ENCODE results near the gene ABCG4.
"Not testable (repeated sequence)": the region's sequence is repeated elsewhere in the genome, so short reads cannot be mapped to it uniquely, and the experiment has no call there.

Gene ABCG4

DNA sequence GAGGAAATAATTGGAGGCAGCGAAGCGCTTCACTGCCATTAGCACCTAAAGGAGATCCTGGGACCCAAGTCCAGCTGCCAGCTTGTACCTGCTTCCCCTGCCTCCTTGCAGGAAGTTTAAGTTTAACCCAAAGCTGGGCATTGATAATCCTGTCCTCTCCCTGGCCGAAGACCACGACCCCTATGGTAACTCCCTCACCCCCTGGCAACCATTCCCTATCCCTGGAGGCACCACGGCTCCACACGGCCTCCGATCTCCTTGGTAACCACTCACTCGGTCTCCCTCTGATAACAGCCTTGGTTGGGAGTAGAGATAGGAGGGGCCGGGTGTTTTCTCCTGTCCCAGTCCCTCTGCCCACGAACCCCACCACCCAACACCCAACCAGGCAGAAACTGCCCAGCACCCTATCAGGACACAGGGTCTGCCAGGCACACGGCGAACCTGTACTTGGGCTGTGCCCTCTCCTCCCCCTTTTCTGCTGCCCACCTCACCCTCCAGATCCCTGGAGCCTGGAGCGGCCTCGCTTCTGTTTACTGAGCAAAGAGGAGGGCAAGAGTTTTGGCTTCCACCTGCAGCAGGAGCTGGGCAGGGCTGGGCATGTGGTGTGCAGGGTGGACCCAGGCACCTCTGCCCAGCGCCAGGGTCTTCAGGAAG, 37.3 kb downstream of the ABCG4 start:
- DNase-seq: no peak

DNA sequence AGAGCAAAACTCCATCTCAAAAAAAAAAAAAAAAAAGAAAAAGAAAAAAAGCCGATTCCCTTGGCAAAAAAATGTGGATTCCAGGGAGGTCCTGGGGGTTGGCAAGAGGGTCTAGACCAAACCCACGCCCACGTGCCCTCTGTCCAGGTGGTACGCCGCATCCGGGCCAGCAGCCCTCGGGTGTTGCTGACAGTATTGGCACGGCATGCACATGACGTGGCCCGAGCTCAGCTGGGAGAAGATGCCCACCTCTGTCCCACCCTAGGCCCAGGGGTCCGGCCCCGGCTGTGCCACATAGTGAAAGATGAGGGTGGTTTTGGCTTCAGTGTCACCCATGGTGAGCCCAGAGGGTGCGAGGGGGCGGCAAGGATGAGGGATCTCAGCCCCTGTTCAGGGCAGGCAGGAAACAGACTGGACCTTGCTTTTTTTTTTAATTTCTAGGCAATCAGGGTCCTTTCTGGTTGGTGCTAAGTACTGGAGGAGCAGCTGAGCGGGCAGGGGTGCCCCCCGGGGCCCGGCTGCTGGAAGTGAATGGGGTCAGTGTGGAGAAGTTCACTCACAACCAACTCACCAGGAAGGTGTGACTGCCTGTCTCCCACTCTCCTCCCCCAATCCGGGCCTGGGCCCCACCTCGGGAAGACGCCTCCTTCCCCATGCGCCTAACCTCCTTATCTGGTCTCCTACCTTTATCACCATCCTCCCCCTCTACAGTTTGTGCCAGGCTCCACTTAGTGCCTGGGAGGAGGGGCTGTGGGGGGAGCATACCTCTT, 38.5 kb downstream of the ABCG4 start:
- DNase-seq: no peak

DNA sequence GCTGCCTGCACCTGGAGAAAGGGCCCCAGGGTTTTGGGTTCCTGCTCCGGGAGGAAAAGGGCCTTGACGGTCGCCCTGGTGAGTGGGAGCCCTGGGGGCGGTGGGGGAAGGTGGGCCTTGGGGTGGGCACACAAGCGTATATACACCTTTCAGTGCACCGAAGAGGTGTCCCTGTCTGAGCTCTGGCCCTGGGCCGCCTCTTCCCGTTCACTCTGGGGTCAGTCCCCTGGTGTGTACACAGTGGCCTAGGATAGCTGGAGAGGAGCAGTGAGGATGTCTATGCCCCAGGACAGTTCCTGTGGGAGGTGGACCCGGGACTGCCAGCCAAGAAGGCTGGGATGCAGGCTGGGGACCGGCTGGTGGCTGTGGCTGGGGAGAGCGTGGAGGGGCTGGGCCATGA, 39.2 kb downstream of the ABCG4 start:
- no peak for DNase-seq

DNA sequence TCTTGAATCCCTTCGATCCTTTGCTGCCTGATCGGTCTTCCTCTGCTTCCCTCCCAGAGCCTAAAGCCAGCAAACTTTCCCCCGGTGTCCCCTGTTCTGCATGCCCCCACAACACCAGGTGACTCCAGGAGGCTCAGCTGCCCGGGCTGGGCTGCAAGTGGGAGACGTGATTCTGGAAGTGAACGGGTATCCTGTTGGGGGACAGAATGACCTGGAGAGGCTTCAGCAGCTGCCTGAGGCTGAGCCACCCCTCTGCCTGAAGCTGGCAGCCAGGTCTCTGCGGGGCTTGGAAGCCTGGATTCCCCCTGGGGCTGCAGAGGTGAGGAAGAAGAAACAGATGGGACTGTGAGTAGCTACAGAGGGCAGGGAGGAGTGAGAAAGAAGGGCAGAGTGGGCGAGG, 40.0 kb downstream of the ABCG4 start:
- DNase-seq: no peak

- DNase-seq: no peak
These were observed 40.5 kb downstream of the ABCG4 start for GRCh38 chr11:119189393-119189792.

- DNase-seq: no peak
These were observed 41.7 kb downstream of the ABCG4 start for GRCh38 chr11:119190531-119190930.

DNA sequence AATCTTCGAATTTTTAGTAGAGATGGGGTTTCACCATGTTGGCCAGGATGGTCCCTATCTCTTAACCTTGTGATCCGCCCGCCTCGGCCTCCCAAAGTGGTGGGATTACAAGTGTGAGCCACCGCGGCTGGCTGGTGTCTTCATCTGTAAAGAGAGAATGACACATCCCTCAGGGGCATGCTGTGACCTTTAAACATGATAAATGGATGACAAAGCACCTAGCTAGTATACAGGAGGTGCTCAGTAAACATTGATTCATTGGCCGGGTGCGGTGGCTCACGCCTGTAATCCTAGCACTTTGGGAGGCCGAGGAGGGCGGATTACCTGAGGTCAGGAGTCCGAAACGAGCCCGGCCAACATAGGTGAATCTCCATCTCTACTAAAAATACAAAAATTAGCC, 42.4 kb downstream of the ABCG4 start:
- DNase-seq: not testable (repeated sequence)

DNA sequence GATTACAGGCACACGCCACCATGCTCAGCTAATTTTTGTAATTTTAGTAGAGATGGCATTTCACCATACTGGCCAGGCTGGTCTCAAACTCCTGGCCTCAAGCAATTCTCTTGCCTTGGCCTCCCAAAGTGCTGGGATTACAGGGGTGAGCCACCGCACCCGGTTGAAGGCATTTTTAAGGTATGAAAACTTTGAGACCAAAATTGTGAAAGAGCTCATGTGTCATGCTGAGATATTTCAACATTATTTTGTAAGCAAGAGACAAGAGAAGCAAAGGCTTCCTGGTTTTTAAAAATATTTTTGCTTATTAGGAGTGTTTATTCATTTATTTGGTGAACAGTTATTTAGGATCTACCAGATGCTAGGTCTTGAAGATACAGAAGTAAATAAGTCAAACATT, 43.3 kb downstream of the ABCG4 start:
- no peak for DNase-seq

- no peak for DNase-seq
These were observed 44.1 kb downstream of the ABCG4 start for GRCh38 chr11:119193001-119193400.

DNA sequence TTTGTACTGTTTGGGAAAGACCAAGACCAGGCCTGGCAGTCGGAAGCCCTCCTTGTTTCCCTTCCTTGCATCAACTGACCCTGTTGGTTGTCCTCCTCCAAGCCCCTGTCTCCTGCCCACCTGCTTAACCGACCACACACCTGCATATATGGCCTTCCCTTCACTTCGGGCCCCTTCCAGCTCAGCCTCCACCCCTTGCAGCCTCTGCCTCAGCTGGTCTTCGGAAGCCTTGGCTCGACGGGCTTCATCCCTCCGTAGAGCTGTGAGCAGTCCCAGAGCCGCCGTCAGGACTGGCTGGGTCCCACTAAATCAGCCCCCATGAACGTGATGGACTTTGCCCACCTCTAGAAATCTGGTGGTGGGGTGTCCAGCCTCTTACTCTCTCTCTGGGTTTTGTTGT, 44.8 kb downstream of the ABCG4 start:
- DNase-seq: no peak

GRCh38 chr11:119194811-119195440, 46.1 kb downstream of the ABCG4 start:
- no peak for DNase-seq

- no peak for DNase-seq
These were observed 46.8 kb downstream of the ABCG4 start for GRCh38 chr11:119195680-119196079.

DNA sequence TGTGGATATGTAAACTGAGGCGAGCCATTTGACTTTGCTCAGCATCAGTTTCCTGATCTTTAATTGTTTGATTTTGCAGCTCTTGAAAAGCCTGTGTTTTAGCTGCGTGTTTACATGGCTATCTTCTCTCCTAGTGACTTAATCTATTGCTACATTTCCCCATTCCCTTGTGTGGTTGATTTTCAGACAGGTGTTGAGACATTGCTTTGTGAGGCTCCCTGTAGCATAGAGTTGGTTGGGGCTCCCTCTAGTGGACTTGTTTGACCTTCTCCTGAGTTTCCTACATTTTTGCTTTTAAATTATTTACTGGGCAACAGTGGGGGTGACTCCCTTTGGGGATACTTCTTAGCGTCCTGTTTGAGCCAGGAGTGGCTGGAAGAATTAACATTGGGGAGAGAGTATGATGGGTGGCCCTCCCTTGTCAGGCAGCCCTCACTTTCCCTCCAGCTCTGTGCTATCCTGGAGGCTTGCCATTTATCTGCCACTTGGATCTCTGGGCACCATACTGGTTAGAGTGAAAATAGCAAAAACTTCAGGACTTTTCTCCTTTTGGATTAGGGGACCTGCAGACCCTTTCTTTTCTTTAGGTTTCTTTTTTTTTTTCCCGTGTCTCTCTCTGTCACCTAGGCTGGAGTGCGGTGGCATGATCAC, 48.1 kb downstream of the ABCG4 start:
- DNase-seq: peak; percentile 78 to 85

GRCh38 chr11:119198925-119199324, 50.1 kb downstream of the ABCG4 start:
- no peak for DNase-seq

- DNase-seq: not testable (repeated sequence)
These were observed 52.4 kb downstream of the ABCG4 start for GRCh38 chr11:119201236-119201635.

DNA sequence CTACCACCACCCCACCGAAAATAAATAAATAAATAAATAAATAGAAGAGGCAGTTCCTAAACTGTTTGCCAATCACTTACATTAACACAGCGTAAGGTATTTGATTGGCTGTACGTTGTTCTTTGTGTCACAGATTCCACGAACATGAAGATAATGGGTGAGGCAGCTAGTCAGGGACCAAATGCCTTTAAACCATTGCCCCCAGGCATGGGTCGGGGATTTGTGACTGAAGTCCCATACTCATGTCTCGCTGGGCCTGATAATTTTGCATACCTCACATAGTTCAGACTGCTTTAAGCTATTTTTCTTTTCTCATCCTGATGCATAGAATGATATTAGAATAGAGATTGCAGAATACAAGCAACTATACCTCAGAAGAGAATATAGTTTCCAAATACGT, 53.7 kb downstream of the ABCG4 start:
- DNase-seq: no peak

DNA sequence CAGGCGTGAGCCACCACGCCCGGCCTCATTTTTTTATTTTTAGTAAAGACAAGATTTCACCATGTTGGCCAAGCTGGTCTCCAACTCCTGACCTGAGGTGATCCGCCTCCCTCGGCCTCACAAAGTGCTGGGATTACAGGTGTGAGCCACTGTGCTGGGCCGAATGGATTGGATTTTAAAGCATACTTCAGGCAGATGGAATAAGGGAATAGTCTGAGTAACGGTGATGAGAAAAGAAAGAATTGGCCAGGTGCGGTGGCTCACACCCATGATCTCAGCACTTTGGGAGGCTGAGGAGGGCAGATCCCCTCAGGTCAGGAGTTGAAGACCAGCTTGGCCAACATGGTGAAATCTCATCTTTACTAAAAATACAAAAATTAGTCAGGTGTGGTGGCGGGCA, 55.2 kb downstream of the ABCG4 start:
- no peak for DNase-seq

DNA sequence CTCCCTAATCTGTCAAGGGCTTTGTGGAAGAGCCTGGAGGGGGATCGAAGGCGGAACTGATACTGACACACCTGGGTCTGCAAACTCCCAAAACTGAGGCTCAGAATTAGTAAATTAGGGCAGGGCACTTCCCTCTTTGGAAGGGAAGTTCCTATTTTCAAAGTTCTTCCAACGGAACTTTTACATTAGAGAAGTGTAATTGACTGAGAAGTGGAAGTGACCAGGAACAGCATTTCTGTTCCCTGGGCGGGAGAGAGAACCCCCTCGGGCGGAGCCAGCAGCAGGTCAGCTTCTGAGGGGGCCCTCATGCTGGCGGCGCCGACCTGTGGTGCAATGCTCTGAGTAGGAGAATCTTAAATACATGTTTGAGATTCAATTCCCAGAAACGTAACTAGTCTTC, 56.2 kb downstream of the ABCG4 start:
- DNase-seq: peak; percentile 3 to 17

DNA sequence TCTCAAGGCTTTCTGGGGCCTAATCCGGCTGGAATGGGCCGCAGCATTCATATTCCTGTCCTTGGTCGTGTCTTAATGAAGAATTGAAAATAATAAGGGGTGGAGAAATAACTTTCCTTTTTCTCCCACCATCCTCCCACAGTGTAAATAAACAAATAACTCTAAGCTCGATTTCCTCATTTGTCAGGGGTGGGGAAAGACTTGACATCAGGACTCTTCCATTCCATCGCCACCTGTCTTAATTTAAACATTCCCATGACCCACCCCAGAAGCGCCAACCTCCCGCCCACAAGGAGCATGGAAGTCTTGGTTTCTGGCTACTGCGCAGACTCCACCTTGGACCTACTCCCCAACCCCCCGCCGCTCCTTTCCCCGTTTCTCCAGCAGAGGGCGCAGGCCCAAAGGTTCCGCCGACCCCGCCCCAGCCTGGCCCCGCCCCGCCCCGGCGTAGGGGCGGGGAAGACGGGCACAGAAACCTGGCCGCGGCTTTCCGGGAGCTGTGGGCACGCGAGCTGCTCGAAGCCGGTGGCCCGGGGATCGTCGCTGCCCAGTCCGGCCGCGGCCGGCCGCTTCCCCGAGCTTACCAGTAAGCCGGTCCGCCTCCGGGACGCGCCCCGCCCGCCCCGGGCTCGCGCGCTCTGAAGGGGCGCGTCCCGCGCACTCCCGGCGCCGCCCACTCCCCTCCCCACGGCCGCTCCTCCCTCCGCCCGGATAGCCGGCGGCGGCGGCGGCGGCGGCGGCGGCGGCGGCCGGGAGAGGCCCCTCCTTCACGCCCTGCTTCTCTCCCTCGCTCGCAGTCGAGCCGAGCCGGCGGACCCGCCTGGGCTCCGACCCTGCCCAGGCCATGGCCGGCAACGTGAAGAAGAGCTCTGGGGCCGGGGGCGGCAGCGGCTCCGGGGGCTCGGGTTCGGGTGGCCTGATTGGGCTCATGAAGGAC, 57.0 kb downstream of the ABCG4 start, which contains the start of gene CBL:
TSS of gene CBL (plus strand) at position 766 of the 937 bp plus-strand sequence. CDS start at position 845, 79 bp downstream.
- DNase-seq: peak; percentile 92 to 96

- peak; percentile 37 to 55 for DNase-seq
These were observed 57.9 kb downstream of the ABCG4 start for GRCh38 chr11:119206511-119207414.

DNA sequence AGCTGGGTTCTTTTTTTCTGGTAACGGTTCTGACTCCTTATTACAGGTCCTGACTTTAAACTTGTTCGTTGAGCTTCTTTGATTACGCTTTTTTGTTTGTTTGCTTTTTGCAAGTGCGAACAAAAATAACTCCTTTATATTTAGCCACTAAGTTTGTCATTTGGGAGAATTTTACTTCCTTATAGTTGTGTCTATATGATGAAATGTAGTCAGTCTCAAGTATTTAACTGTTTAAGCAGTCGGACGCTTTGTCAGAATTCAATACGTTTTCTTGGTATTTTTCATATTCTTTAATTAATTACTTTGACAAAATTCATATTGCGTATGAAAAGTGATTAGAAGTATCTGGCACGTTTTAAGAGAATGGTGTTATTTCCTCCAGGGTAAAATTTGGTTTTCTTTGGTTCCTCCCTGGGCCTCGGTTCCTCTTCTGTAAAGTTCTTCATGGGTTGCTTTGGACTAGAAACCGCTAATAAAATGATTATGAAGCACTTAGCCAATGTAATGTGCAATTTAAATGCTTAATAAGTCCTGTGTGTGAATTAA, 58.6 kb downstream of the ABCG4 start:
- DNase-seq: no peak
